HG02852 (cell line): ENCODE measurements around the gene SRC.
A peak's percentile ranks its signal among the peaks of the same experiment; 100 is the strongest.

Experiments used
- ATAC-seq: cut with Tn5 transposase; IDR thresholded peaks from one replicate; pipeline ENCODE4 v1.9.1; 2021; ENCODE audit warnings: mild to moderate bottlenecking, moderate library complexity; ENCODE audit not compliant: unreplicated experiment

SRC gene

DNA sequence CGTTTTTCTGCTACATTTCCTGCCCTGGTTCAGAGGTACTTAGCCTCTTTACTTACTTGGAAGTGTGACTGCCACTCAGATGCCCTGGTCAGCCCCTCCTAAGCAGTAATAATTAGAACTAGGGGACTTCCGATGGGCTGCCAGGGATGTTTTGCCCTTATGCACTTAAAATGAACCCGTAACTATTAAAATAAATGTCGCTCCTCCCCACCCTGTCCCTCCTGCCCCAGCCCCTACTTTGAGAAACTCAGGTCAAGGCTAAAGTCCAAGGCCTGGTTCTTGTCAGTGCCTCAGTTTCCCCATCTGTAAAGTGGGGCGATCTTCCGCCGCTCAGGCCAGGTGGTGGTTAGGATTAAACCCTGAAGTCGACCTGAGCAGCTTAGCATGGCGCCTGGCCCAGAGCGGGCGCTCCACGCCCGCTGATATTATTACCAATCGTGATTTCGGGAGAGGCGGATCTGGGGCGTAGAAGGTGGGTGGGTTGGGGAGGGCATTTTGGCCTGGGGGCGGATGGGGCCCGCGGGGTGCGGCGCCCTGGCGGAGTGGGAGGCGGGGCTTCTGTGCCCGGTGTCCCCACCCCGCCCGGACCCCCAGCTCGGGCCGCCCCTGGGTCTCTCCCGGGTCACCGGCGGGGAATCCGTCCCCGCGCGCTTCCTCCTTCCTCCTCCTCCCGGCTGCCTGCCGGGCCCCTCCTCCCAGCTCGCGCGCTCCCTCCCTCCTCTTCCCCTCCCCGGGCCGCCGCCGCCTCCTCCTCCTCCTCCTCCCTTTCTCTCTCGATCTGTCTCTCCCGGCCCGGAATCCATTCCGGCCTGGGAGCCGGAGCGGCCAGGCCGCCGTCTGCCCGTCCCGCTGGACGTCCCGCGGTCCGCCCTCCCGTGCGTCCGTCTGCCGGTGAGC, at the start of gene SRC:
SRC (plus strand) TSS at position 802 of the 897 bp plus-strand sequence. CDS start 38,014 bp downstream, outside the sequence.
- ATAC-seq, result no peak

GRCh38 chr20:37296371-37296770, 49.6 kb upstream of the SRC start:
- no peak for ATAC-seq

DNA sequence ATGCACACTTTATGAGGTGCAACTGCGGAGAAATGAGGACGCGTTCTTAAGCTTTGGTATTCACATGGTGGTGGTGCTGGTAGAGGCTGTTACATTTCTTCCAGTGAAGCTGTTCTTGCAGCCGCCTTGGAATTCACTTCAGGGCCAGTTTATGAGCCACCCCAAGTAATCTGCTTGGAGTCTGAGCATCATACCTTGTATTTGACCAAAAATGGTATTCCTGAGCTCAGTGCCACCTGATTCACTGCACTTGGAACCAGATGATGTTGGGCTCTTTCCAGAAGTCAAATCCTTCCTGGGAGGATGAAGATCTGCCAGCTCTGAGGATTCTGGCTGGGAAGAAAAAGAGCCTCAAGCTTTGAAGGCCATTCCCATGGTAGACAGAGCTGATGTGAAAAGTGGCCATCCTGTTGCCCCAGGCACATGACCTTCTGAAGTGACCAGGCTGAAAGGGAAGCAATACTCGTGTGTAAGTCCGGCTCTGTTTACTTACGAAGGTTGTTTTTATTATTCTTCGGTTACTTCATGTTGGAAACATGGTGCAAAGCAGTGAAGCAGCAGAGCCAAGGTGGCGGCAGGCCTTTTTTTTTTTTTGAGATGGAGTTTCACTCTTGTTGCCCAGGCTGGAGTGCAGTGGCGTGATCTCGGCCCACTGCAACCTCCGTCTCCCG, 48.7 kb upstream of the SRC start:
- no peak for ATAC-seq

GRCh38 chr20:37298190-37298939, 47.6 kb upstream of the SRC start:
- no peak for ATAC-seq

- no peak for ATAC-seq
These were observed 46.0 kb upstream of the SRC start for GRCh38 chr20:37299718-37300528.

GRCh38 chr20:37301120-37301519, 44.8 kb upstream of the SRC start:
- no peak for ATAC-seq

DNA sequence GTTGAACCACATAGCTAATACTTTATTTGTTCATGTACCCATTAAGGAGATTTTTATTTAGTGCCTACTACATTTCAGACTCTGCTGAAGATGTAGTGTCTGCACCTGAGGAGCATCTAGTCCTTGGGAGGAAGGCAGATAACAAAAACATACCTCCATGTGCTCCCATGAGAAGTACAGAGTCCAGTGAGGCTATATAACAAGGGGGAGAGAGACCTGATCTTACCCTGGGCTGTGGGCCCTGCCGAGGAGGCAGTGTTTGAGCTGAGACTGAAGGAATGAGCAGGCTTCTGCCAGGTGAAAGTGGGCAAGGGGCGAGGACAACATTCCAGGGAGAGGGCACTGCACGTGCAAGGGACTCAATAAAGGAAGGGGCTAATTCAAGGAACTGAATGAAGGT, 44.4 kb upstream of the SRC start:
- ATAC-seq, result no peak

DNA sequence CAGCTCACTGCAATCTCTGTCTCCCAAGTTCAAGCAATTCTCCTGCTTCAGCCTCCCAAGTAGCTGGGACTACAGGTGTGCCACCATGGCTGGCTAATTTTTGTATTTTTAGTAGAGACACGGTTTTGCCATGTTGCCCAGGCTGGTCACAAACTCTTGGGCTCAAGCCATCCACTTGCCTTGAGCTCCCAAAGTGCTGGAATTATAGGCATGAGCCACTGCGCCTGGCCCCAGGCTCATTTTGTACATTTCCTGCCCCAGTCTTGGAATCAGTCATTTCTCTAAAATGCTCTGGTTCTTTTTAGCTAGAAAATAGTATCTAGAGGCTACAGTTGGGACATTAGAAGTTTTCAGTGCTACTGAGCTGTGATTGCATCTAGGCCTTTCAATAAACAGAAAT, 43.0 kb upstream of the SRC start:
- no peak for ATAC-seq

GRCh38 chr20:37303637-37304036, 42.3 kb upstream of the SRC start:
- no peak for ATAC-seq

DNA sequence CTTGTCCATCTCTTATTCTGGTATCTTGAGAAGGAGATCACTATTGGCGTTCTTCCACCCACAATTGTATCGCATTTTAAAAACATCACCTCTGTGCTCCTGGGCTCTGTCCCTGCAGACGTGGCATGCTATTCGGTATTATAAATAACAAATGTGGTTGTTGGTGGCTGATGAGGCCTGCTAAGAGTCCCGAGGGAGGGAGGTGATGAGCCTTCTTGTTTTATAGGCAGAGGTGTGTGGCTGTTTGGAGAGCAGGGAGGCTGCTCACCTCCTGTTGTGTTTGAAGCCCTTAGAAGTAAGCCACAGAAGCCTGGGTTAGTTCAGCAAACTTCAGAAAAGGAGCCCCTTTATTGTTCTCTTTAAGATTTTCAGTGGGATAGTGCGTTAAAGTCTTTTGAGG, 40.9 kb upstream of the SRC start:
- no peak for ATAC-seq

DNA sequence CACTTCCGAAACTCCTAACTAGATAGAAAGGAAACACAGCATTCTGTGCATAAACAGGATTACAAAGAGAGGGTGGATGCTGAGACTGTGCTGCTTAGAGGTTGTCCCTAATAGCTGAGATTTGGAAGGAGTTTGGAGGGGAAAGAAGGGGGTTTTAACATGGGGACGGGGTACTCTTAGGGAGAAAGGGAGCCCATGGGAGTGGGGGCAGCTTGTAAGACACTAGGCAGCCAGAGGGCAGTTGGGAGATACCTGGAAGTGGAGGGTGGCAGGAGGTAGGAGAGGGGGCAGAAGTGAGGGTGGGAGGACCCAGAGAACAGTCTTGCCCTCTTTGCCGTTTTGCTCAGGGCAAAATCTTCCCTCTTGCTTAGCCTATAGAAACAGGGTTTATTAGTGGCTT, 40.1 kb upstream of the SRC start:
- ATAC-seq, result no peak

GRCh38 chr20:37308086-37309050, 37.6 kb upstream of the SRC start:
- peak; percentile 96 for ATAC-seq

GRCh38 chr20:37309290-37309689, 36.6 kb upstream of the SRC start:
- no peak for ATAC-seq

DNA sequence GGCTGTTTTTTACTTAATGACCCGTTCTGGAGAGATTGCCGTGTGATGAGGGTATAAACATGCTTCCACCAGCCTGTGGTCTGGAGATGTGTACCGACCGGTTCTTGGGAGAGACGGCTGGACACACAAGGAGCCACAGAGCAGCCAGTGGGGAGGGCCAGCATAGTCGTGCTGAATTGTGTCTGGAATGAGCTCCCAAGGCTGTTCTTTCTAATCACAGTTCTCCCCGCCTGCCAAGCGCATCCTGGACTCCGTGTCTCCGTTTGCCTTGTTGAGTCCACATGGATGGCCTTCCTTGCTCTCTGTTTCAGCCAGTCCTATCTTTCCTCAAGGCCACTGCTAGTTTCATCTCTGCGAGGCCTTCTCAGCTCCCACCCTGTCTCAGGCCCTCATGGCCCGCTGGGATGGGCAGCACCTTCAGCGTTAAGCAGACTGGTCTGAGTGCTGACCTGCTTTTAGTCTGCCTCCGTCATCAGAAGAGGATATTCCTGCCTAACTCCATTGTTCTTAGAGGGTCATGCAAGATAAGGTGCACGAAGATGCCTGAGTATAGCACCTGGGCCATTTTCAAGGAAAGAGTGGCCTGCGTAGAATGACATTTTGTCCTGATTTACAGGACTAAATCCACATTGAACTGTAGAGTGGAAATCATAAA, 35.9 kb upstream of the SRC start:
- ATAC-seq, result no peak

DNA sequence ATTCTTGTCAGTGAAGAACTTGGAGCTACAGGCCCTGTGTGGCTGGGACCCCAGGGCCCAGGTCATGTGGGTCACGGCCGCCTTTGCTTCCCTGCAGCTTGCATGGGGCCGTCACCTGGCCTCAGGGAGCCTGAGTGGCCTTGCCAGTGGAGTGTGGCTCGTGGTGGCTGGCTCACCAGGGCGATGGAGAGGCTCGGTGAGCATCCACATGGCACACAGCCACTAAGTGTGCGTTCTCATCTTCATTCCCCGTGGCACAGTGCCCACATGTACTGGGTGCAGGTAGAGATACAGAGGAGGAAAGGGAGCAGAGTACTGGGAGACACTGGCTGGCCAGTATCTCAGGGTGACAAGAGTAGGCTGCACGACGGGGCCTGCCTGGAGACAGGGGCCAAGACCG, 35.0 kb upstream of the SRC start:
- no peak for ATAC-seq

GRCh38 chr20:37311710-37312355, 34.1 kb upstream of the SRC start:
- ATAC-seq, result no peak

DNA sequence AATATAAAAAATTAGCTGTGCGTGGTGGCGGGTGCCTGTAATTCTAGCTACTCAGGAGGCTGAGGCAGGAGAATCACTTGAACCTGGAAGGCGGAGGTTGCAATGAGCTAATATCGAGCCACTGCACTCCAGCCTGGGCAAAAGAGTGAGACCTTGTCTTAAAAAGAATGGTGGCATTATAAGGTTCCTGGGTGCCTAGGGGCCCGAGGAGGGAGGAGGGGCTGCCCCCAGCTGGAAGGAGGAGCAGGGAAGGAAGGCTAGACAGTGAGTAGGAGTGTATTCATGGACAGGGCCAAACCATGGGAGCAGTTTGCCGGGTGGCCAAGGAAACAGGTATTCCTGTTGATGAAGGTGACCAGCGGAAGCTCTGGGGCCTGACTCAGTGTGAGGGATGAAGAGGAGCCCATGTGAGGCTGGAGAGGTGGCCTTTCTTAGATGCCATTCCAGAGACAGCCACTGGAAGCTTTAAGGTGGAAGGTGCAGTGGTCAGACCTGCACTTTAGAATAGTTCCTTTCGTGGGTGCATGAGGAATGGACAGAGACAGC, 32.3 kb upstream of the SRC start:
- no peak for ATAC-seq

DNA sequence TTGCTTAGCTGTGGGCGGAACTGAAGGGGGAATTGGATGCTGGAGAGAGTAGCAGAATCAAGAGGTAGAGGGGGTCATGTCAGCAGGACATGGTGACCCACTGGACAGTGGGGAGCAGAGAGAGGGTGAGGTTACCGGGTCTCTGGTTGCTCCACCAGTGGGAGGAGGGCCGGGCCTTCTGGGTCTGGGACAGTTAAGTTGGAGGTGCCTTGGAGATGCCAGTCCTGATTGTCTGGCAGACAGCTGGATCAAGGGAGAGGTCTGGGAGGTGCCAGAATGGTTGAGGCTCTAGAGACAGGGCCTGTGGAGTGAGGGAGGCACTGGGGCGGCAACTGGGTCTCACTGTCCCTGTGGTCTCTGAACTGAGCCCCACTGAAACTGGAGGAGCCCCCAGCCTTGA, 31.8 kb upstream of the SRC start:
- no peak for ATAC-seq
